Mesendoderm (in vitro differentiated cells): ENCODE measurements around the gene STAB1.
"Not testable (repeated sequence)": the region's sequence is repeated elsewhere in the genome, so short reads cannot be mapped to it uniquely, and the experiment has no call there.

Source experiments
- DNase-seq: peaks from one replicate; pipeline ENCODE4 v3.0.0; 2013
- H2AK5ac ChIP-seq: 2 replicates; pipeline ENCODE4 v1.6.1; 2013; ENCODE audit warnings: low read length, inconsistent platforms
- H2BK120ac ChIP-seq: 2 replicates; pipeline ENCODE4 v1.6.1; 2013; ENCODE audit warnings: low read depth, mild to moderate bottlenecking, low read length, moderate library complexity, mixed read lengths
- H2BK15ac ChIP-seq: replicated peaks from 2 replicates; pipeline ENCODE4 v1.6.1; 2013; ENCODE audit warnings: low read depth, mild to moderate bottlenecking, moderate library complexity
- H2BK5ac ChIP-seq: 2 replicates; pipeline ENCODE4 v1.6.1; 2013; ENCODE audit warnings: low read length, inconsistent platforms
- H3K18ac ChIP-seq: 2 replicates; pipeline ENCODE4 v1.6.1; 2013; ENCODE audit warnings: mild to moderate bottlenecking, low read length, mixed read lengths
- H3K23ac ChIP-seq: one replicate; pipeline ENCODE4 v1.6.1; 2013; ENCODE audit warnings: low read length
- H3K27ac ChIP-seq: 2 replicates; pipeline ENCODE4 v1.5.1; 2013; ENCODE audit warnings: low read depth, mild to moderate bottlenecking, inconsistent platforms, low read length, moderate library complexity
- H3K27me3 ChIP-seq: 2 replicates; pipeline ENCODE4 v1.6.1; 2013; ENCODE audit warnings: low read length, control low read depth, mild to moderate bottlenecking, inconsistent platforms; ENCODE audit not compliant: insufficient read depth, poor library complexity
- H3K36me3 ChIP-seq: 2 replicates; pipeline ENCODE4 v1.6.1; 2013; ENCODE audit warnings: low read length, inconsistent platforms; ENCODE audit not compliant: control insufficient read depth, insufficient read depth
- H3K4ac ChIP-seq: one replicate; pipeline ENCODE4 v1.6.1; 2013; ENCODE audit warnings: low read depth, mild to moderate bottlenecking, low read length, moderate library complexity
- H3K4me1 ChIP-seq: 2 replicates; pipeline ENCODE4 v1.6.1; 2013; ENCODE audit warnings: low read depth, low read length, inconsistent platforms; ENCODE audit not compliant: control insufficient read depth
- H3K4me2 ChIP-seq: 2 replicates; pipeline ENCODE4 v1.6.1; 2013; ENCODE audit warnings: low read length
- H3K4me3 ChIP-seq: 2 replicates; pipeline ENCODE4 v1.5.1; 2013; ENCODE audit warnings: mild to moderate bottlenecking, low read length
- H3K56ac ChIP-seq: one replicate; pipeline ENCODE4 v1.6.1; 2013; ENCODE audit warnings: low read length
- H3K79me1 ChIP-seq: 2 replicates; pipeline ENCODE4 v1.6.1; 2013; ENCODE audit warnings: low read length, inconsistent platforms
- H3K79me2 ChIP-seq: 2 replicates; pipeline ENCODE4 v1.6.1; 2013; ENCODE audit warnings: mild to moderate bottlenecking, low read length; ENCODE audit not compliant: control insufficient read depth, insufficient read depth
- H3K9ac ChIP-seq: 2 replicates; pipeline ENCODE4 v1.6.1; 2013; ENCODE audit warnings: low read length, inconsistent platforms
- H4K5ac ChIP-seq: one replicate; pipeline ENCODE4 v1.6.1; 2013; ENCODE audit warnings: low read length
- H4K8ac ChIP-seq: one replicate; pipeline ENCODE4 v1.6.1; 2013; ENCODE audit warnings: low read depth, mild to moderate bottlenecking, control low read depth, low read length, moderate library complexity
- WGBS: extraction: QIAGEN DNeasy Blood & Tissue Kit; methylation state at CpG from one replicate; pipeline ENCODE4 v1.1.7; 2013; ENCODE audit warnings: low lambda C conversion rate, missing lambda C conversion rate; ENCODE audit not compliant: insufficient coverage; ENCODE audit errors: extremely low coverage; 5-methylcytosine and 5-hydroxymethylcytosine counted together

Gene STAB1

GRCh38 chr3:52525680-52526561 lies 30.8 kb downstream of the STAB1 start:
- Histone ChIP-seq H2BK5ac (no peak overlapping the region), H3K9ac (no peak overlapping the region), H2BK15ac (no peak overlapping the region), H2BK120ac (no peak overlapping the region), H3K79me1 (peaks cover 16% of the 10 kb centered on the region), H3K56ac (no peak overlapping the region), H3K4ac (no peak overlapping the region), H3K36me3 (peaks cover 25% of the 10 kb centered on the region), H3K23ac (no peak overlapping the region), H3K4me2 (no peak overlapping the region), H3K4me3 (no peak overlapping the region), H3K79me2 (peaks cover 8% of the 10 kb centered on the region), H3K27me3 (no peaks in the 10 kb centered on the region), H3K4me1 (no peaks in the 10 kb centered on the region), H2AK5ac (no peak overlapping the region), H3K18ac (no peak overlapping the region), H3K27ac (no peak overlapping the region), H4K5ac (no peak overlapping the region), H4K8ac (no peak overlapping the region)
- no CpG with 5 or more reads among the region's 9 CpGs for WGBS
- DNase-seq, result no peak

- H4K8ac ChIP-seq, H3K18ac ChIP-seq: not testable (repeated sequence)
- peaks cover 25% of the 10 kb centered on the region for H3K36me3 ChIP-seq
Observed at GRCh38 chr3:52526671-52527038, 31.5 kb downstream of the STAB1 start.

GRCh38 chr3:52527039-52527731 lies 32.0 kb downstream of the STAB1 start:
- H3K23ac ChIP-seq, result no peak overlapping the region
- H3K4ac ChIP-seq, result no peak overlapping the region
- H3K9ac ChIP-seq, result no peak overlapping the region
- H3K27ac ChIP-seq, result no peak overlapping the region
- H2AK5ac ChIP-seq, result no peak overlapping the region
- H2BK120ac ChIP-seq, result no peak overlapping the region
- H3K79me2 ChIP-seq, result peaks cover 20% of the 10 kb centered on the region
- H3K4me3 ChIP-seq, result no peak overlapping the region
- WGBS, result no CpG with 5 or more reads among the region's 14 CpGs
- no peak overlapping the region for H3K4me2 ChIP-seq
- H3K27me3 ChIP-seq, result no peaks in the 10 kb centered on the region
- no peak overlapping the region for H4K8ac ChIP-seq
- H2BK5ac ChIP-seq, result no peak overlapping the region
- no peak for DNase-seq
- no peak overlapping the region for H2BK15ac ChIP-seq
- no peak overlapping the region for H3K56ac ChIP-seq
- H3K18ac ChIP-seq, result no peak overlapping the region
- peaks cover 3% of the 10 kb centered on the region for H3K4me1 ChIP-seq
- peaks cover 25% of the 10 kb centered on the region for H3K79me1 ChIP-seq
- H3K36me3 ChIP-seq, result peaks cover 25% of the 10 kb centered on the region
- no peak overlapping the region for H4K5ac ChIP-seq

More at GRCh38 chr3:52526671-52527038, 31.5 kb downstream of the STAB1 start:
- H3K27ac ChIP-seq, H2BK15ac ChIP-seq, H3K4me2 ChIP-seq, H2BK120ac ChIP-seq, H3K4me1 ChIP-seq, H3K9ac ChIP-seq, H3K27me3 ChIP-seq, H3K23ac ChIP-seq, H4K5ac ChIP-seq, H3K4me3 ChIP-seq, H2AK5ac ChIP-seq, H2BK5ac ChIP-seq, H3K56ac ChIP-seq, DNase-seq, H3K4ac ChIP-seq: not testable (repeated sequence)
- Histone ChIP-seq H3K79me2 (peaks cover 14% of the 10 kb centered on the region), H3K79me1 (peaks cover 21% of the 10 kb centered on the region)
- WGBS, result no CpG with 5 or more reads among the region's 5 CpGs

GRCh38 chr3:52527732-52528585 lies 32.8 kb downstream of the STAB1 start:
- no peak overlapping the region for H3K27ac ChIP-seq
- no peak overlapping the region for H3K9ac ChIP-seq
- H3K4me3 ChIP-seq, result no peak overlapping the region
- H2BK15ac ChIP-seq, result no peak overlapping the region
- H2AK5ac ChIP-seq, result no peak overlapping the region
- peaks cover 25% of the 10 kb centered on the region for H3K36me3 ChIP-seq
- H3K56ac ChIP-seq, result no peak overlapping the region
- no peak overlapping the region for H3K4ac ChIP-seq
- H3K4me1 ChIP-seq, result peaks cover 3% of the 10 kb centered on the region
- H4K5ac ChIP-seq, result no peak overlapping the region
- H4K8ac ChIP-seq, result no peak overlapping the region
- no peak overlapping the region for H2BK120ac ChIP-seq
- H3K4me2 ChIP-seq, result no peak overlapping the region
- no CpG with 5 or more reads among the region's 18 CpGs for WGBS
- H3K79me1 ChIP-seq, result peaks cover 28% of the 10 kb centered on the region
- DNase-seq, result no peak
- H3K79me2 ChIP-seq, result peaks cover 27% of the 10 kb centered on the region
- no peak overlapping the region for H3K23ac ChIP-seq
- no peak overlapping the region for H2BK5ac ChIP-seq
- H3K18ac ChIP-seq, result no peak overlapping the region
- H3K27me3 ChIP-seq, result no peaks in the 10 kb centered on the region

- H3K9ac ChIP-seq, result no peak overlapping the region
- H4K5ac ChIP-seq, result no peak overlapping the region
- no peak overlapping the region for H2BK5ac ChIP-seq
- H3K79me2 ChIP-seq, result peaks cover 30% of the 10 kb centered on the region
- H3K56ac ChIP-seq, result no peak overlapping the region
- H3K27ac ChIP-seq, result no peak overlapping the region
- no CpG with 5 or more reads among the region's 25 CpGs for WGBS
- H3K4me2 ChIP-seq, result no peak overlapping the region
- no peaks in the 10 kb centered on the region for H3K27me3 ChIP-seq
- no peak overlapping the region for H3K4me3 ChIP-seq
- H3K18ac ChIP-seq, result no peak overlapping the region
- no peak overlapping the region for H3K4ac ChIP-seq
- H4K8ac ChIP-seq, result no peak overlapping the region
- H3K36me3 ChIP-seq, result peaks cover 25% of the 10 kb centered on the region
- no peak overlapping the region for H3K23ac ChIP-seq
- H2BK15ac ChIP-seq, result no peak overlapping the region
- H3K4me1 ChIP-seq, result peaks cover 3% of the 10 kb centered on the region
- H3K79me1 ChIP-seq, result peaks cover 30% of the 10 kb centered on the region
- no peak for DNase-seq
- H2BK120ac ChIP-seq, result no peak overlapping the region
- H2AK5ac ChIP-seq, result no peak overlapping the region
Observed at GRCh38 chr3:52528586-52529375, 33.6 kb downstream of the STAB1 start.
